Activated CD4-positive, alpha-beta memory T cell treated with anti-CD3 and anti-CD28 coated beads for 36 hours (primary cell): Measurements from ENCODE around the gene HMG20A. TPM values are rescaled to one million over a fixed set of nuclear protein-coding genes. Genes with fewer than 3 reads are reported as not detected.

Experiments
- CTCF ChIA-PET: fragments of 350-600 bp; sonication (Branson Sonifier 250); formaldehyde crosslinking; loops from one replicate; lab custom pipeline; 2021; ENCODE audit warnings: antibody characterized with exemption, inconsistent platforms; lab: Charles Lee
- POLR2A ChIA-PET: fragments of 350-600 bp; sonication (Branson Sonifier 250); formaldehyde crosslinking; loops from one replicate; lab custom pipeline; 2021; ENCODE audit warnings: antibody characterized with exemption; lab: Charles Lee
- DNase-seq: peaks from one replicate; pipeline ENCODE4 v3.0.0-alpha.2; 2020
- H3K27ac Mint-ChIP-seq: one replicate; pipeline ENCODE4 v1.8.0; 2021; ENCODE audit warnings: mixed read lengths
- H3K27me3 Mint-ChIP-seq: one replicate; pipeline ENCODE4 v1.8.0; 2021; ENCODE audit warnings: mixed read lengths
- H3K36me3 Mint-ChIP-seq: one replicate; pipeline ENCODE4 v1.8.0; 2021; ENCODE audit warnings: mixed read lengths
- H3K4me1 Mint-ChIP-seq: one replicate; pipeline ENCODE4 v1.8.0; 2021; ENCODE audit warnings: low read depth, mixed read lengths
- H3K4me3 Mint-ChIP-seq: one replicate; pipeline ENCODE4 v1.8.0; 2021; ENCODE audit warnings: mild to moderate bottlenecking, mixed read lengths
- H3K9me3 Mint-ChIP-seq: one replicate; pipeline ENCODE4 v1.8.0; 2021; ENCODE audit warnings: mixed read lengths
- intact Hi-C: fragments of 100-400 bp; cut with micrococcal nuclease; formaldehyde crosslinking; loops from one replicate; pipeline ENCODE4 v1.15.1; 2023
- total RNA-seq, 2 experiments: library from RNA; stranded (reverse); gene quantifications; one replicate each; pipeline ENCODE4 v1.2.3, GENCODE V29; 2021

Gene HMG20A
- total RNA-seq, 2 experiments from 2014 or later = 34.8 to 41.5 TPM

DNA sequence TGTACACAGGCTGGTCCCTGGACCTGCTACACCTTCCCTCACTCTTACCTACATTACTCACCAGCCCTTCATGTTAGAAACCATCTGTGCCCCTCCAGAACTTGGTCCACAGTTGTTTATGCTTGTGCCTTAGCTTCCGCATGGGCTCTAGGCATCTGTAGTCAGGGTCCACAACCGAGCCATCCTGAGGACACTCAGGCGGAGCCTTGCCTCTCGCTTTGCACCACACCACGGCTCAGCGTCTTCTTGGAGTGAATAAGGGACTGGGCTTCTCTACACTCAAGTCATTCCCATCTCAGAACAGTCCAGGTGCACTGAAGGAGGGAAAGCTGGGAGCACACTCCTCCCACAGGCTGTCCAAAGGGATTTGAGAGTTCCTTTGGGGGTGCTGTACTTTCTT lies 97.8 kb downstream of the HMG20A start:
- Mint-ChIP-seq H3K27me3 (no peaks in the 10 kb centered on the region), H3K9me3 (no peaks in the 10 kb centered on the region), H3K36me3 (no peaks in the 10 kb centered on the region), H3K4me1 (no peaks in the 10 kb centered on the region), H3K27ac (no peak overlapping the region), H3K4me3 (no peak overlapping the region)
- CTCF ChIA-PET = interaction anchor here (1.3 kb wide), 1 partner anchor 25 kb away, joined by 3 read pairs; no protein-coding TSS in a partner anchor
- no peak for DNase-seq
- POLR2A ChIA-PET = no interaction called here
- intact Hi-C loops = no loop called here

DNA sequence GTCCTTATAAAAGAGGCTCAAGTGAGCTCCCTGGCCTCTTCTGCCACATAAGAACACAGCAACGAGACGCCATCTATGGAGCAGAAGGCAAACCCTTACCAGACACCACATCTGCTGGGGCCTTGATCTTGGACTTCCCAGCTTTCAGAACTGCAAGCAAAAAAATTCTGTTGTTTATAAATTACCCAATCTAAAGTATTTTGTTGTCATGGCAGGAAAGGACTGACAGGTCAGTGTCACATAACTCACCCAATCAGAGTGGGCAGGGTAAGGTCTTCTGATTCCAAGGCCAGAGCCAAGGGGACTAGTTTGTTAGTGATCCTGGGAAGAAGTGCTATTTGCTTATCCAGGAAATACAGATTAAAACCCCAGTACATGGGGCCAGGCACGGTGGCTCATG lies 98.9 kb downstream of the HMG20A start:
- POLR2A ChIA-PET = no interaction called here
- no peaks in the 10 kb centered on the region for H3K4me1 Mint-ChIP-seq
- intact Hi-C loops = no loop called here
- no peak overlapping the region for H3K4me3 Mint-ChIP-seq
- no peaks in the 10 kb centered on the region for H3K36me3 Mint-ChIP-seq
- H3K27me3 Mint-ChIP-seq = no peaks in the 10 kb centered on the region
- no peaks in the 10 kb centered on the region for H3K9me3 Mint-ChIP-seq
- DNase-seq = no peak
- H3K27ac Mint-ChIP-seq = no peak overlapping the region
- CTCF ChIA-PET = no interaction called here

DNA sequence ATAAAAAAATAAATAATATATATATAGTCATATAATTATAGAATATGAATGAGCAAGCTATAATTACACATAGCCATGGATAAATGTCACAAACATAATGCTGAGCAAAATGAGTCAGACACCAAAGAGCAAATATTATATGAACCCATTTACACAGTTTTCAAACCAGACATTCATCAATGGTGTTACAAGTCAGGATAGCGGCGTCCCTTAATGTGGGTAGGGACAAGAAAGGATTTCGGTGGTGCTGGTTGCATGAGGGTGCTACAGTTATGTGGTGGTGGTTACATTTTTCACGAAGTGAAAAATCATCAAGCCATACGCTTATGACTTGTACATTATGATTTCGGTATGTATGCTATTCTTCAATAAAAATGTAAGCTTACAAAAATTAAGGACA lies 100.5 kb downstream of the HMG20A start:
- H3K36me3 Mint-ChIP-seq = no peaks in the 10 kb centered on the region
- no peaks in the 10 kb centered on the region for H3K27me3 Mint-ChIP-seq
- ChIA-PET POLR2A (no interaction called here), CTCF (no interaction called here)
- DNase-seq = no peak
- intact Hi-C loops = no loop called here
- no peaks in the 10 kb centered on the region for H3K4me1 Mint-ChIP-seq
- H3K4me3 Mint-ChIP-seq = no peak overlapping the region
- no peaks in the 10 kb centered on the region for H3K9me3 Mint-ChIP-seq
- no peak overlapping the region for H3K27ac Mint-ChIP-seq

DNA sequence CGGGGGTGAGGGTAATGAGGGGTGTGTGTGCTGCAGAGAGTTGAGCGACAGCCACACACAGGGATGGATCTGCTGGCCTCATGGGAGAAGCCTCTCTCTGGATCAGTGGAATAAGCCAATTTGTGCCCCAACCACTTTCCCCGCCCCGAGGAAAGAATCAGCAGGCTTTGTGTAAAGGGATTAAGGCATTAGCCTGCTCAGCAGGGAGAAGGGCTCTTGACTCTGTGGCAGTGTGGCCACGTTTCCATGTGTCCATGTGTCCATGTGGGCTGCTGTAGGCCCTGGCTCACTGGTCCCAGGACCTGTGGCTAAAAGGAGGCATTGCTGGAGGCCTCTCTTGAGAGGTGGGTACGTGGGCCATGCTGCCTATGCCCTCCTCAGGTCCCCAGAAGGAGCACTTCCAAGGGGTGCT lies 104.7 kb downstream of the HMG20A start:
- Mint-ChIP-seq H3K4me1 (no peaks in the 10 kb centered on the region), H3K9me3 (no peaks in the 10 kb centered on the region), H3K27me3 (no peaks in the 10 kb centered on the region), H3K4me3 (no peak overlapping the region), H3K27ac (no peak overlapping the region), H3K36me3 (no peaks in the 10 kb centered on the region)
- ChIA-PET POLR2A (no interaction called here), CTCF (no interaction called here)
- intact Hi-C loops = no loop called here
- no peak for DNase-seq

DNA sequence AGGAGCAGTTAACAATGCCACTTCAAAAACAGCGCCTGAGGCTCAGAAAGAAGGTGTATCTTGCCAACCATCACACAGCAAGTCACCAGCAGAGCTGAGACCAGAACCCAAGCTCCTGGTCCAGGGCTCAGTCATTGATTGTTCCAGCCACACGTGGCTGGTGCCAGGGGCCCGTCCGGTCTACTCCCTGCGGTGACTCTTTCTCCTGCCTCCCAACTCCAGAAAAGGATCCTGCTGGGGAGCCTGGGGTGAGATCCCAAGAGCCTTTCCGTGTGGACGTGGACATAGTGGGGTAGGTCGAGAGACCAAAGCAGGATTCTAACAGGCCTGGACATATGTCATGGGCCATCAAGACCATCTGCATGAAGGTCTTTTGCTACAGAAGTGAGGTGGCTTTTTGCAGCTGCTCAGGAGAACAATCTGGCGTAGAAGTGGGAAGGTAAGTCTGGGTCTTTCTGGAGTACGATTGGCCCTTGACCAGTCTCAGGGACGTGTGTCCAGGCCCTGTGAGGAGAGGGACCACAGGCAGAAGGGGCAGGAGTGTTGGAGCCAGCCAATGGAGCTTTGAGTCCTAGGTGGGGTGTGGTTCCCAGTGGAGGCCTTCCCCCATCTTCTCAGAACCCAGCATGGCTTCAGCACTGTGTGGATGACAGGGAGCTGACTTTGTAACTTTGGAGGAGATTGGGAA lies 105.4 kb downstream of the HMG20A start:
- Mint-ChIP-seq H3K4me1 (no peaks in the 10 kb centered on the region), H3K27me3 (no peaks in the 10 kb centered on the region), H3K27ac (no peak overlapping the region), H3K36me3 (no peaks in the 10 kb centered on the region), H3K9me3 (no peaks in the 10 kb centered on the region), H3K4me3 (no peak overlapping the region)
- POLR2A ChIA-PET = no interaction called here
- no peak for DNase-seq
- intact Hi-C loops = no loop called here
- CTCF ChIA-PET = interaction anchor here (2.2 kb wide), 1 partner anchor 17 kb away, joined by 9 read pairs; no protein-coding TSS in a partner anchor

DNA sequence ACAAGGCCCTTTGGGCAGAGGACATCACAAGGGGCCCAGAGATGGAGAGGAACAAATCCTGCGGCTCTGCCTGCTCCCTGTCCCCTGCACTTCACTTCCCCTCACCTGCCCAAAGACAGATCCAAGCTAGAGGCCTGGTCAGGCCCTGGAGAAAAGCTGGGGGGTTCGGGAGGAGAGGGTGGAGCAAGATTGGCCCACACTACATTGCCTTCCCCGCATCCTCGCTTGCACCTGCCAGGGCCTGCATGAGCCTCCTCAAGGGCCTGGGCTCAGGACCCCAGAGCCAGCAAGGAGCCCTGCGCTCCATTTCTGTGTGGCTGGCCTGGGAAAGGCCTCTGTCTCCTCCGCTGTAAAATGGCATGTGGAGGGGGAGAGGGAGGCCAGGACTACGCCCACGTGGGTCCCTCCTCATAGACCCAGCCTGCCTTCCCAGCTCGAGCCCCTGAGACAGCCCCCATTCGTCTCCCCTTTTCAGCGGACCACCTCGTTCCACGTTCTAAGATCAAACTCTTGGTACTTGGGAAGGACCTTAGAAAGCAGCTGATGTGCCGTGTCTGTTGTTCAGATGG lies 106.0 kb downstream of the HMG20A start:
- POLR2A ChIA-PET = no interaction called here
- no peak overlapping the region for H3K4me3 Mint-ChIP-seq
- intact Hi-C loops = no loop called here
- H3K4me1 Mint-ChIP-seq = no peaks in the 10 kb centered on the region
- H3K36me3 Mint-ChIP-seq = no peaks in the 10 kb centered on the region
- DNase-seq = no peak
- H3K9me3 Mint-ChIP-seq = no peaks in the 10 kb centered on the region
- H3K27me3 Mint-ChIP-seq = peaks cover 1% of the 10 kb centered on the region
- CTCF ChIA-PET = interaction anchor here (2.2 kb wide), 1 partner anchor 16 kb away, joined by 9 read pairs; no protein-coding TSS in a partner anchor
- H3K27ac Mint-ChIP-seq = no peak overlapping the region

DNA sequence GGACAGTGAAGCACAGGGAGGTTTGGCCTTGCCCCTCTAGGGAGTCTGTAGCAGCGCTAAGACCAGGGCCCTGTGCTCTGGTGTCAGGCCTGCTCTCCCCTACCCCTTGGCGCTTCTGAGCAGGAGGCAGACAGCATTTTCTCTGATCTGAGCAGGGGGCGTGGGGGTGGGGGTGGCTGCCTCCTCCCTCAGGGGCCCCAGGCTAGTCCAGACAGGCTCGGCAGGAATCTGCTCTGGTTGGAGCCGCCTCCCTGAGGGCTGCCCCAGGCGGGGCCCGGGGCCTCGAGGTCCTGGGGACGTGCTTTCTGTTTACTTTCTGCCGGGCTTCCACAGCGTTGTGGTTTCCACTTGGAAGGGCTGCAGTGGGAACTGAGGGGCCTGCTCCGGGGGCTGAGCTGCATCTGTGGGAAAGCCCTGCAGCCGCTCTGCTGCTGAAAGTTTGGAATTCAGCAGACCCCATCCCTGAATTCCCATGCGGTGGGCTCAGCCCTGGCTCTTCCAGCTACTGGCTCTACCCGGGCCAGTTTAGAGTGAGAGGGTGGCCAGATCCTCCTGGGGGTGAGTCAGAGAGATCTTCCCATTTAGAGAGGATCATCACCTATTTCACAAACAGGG lies 106.6 kb downstream of the HMG20A start:
- no peak for DNase-seq
- no peaks in the 10 kb centered on the region for H3K9me3 Mint-ChIP-seq
- H3K27me3 Mint-ChIP-seq = peaks cover 3% of the 10 kb centered on the region
- H3K27ac Mint-ChIP-seq = no peak overlapping the region
- CTCF ChIA-PET = interaction anchor here (2.2 kb wide), 1 partner anchor 16 kb away, joined by 9 read pairs; no protein-coding TSS in a partner anchor
- H3K4me3 Mint-ChIP-seq = no peak overlapping the region
- H3K4me1 Mint-ChIP-seq = no peaks in the 10 kb centered on the region
- no peaks in the 10 kb centered on the region for H3K36me3 Mint-ChIP-seq
- POLR2A ChIA-PET = no interaction called here
- intact Hi-C loops = no loop called here

DNA sequence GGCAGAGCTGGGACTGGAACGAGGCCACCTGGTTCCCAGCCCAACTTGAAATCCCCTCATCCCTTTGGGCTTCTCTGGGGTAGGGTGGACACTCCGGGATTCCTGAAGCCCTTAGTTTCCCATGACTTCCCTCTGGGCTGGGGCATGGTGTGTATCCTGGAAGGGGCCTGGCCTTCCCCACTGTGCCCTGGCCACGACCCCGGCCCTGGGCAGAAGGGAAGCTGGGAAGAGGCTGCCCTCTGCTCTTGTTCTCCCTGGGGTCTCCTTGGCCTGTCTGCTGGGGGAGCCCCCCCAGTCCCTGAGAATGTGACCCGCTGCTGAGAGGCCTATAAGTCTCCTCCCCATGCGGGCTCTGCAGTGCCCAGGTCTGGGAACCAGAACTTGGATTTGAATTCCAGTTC lies 107.1 kb downstream of the HMG20A start:
- CTCF ChIA-PET = interaction anchor here (2.2 kb wide), 1 partner anchor 15 kb away, joined by 9 read pairs; no protein-coding TSS in a partner anchor
- Mint-ChIP-seq H3K36me3 (no peaks in the 10 kb centered on the region), H3K27ac (no peak overlapping the region), H3K4me1 (no peaks in the 10 kb centered on the region), H3K9me3 (no peaks in the 10 kb centered on the region), H3K27me3 (peaks cover 3% of the 10 kb centered on the region), H3K4me3 (no peak overlapping the region)
- no peak for DNase-seq
- POLR2A ChIA-PET = no interaction called here
- intact Hi-C loops = no loop called here

DNA sequence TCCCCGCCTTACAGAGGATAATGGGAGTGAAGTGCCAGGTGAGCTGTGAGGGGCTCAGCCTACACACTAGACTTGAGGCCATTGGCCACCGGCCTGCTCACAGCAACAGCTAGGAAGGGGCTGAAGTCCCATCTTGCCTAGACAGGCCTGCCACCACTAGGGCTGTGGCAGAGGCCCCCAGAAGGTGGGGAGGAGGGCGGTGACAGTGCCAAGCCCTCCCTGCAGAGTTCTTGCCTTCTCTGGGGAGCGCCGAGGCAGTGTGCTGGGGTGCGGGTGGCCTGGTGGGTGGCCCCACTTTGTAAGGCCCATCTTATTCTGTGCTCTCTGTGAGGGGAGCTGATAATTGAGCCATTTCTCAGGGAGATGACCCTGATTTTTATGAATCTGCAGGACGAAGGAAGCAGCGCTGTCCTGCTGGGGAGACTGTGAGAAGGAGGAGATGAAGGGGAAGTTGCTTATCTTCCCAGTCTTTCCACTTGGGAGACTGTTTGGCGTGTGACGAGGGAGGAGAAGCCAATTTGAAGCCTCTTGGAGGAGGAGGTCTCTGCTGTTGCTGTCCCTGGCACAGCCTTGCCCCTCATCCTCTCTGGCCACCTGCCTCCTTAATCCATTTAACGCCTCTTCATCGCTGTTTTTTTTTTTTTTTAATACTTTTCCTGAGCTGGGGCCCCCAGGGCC lies 107.7 kb downstream of the HMG20A start:
- intact Hi-C loops = no loop called here
- Mint-ChIP-seq H3K4me1 (no peaks in the 10 kb centered on the region), H3K36me3 (no peaks in the 10 kb centered on the region), H3K9me3 (no peaks in the 10 kb centered on the region), H3K27ac (no peak overlapping the region), H3K27me3 (peaks cover 3% of the 10 kb centered on the region), H3K4me3 (no peak overlapping the region)
- CTCF ChIA-PET = interaction anchor here (0.8 kb wide), 1 partner anchor 409 kb away, joined by 4 read pairs; no protein-coding TSS in a partner anchor
- no peak for DNase-seq
- POLR2A ChIA-PET = no interaction called here

DNA sequence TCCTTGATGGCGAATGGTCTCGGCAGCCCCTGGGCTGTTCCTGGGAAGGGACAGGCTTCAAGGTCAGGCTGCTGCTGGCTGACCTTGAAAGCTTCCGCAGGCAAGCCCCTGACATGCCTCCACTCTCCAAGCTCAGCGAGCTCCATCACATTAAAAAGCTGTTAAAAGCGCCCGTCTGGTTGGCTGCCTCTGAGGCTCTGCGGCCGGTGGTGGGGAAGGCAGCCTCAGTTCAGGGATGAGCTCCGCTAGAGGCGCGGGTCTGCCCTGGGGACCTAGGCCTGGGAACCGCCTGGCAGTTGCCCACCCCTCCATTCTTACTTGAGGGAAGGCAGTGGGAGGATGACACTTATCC lies 108.3 kb downstream of the HMG20A start:
- intact Hi-C loops = no loop called here
- Mint-ChIP-seq H3K36me3 (no peaks in the 10 kb centered on the region), H3K9me3 (no peaks in the 10 kb centered on the region), H3K27ac (no peak overlapping the region), H3K27me3 (peaks cover 3% of the 10 kb centered on the region), H3K4me3 (no peak overlapping the region), H3K4me1 (no peaks in the 10 kb centered on the region)
- DNase-seq = no peak
- CTCF ChIA-PET = interaction anchor here (0.8 kb wide), 1 partner anchor 410 kb away, joined by 4 read pairs; no protein-coding TSS in a partner anchor
- POLR2A ChIA-PET = no interaction called here

DNA sequence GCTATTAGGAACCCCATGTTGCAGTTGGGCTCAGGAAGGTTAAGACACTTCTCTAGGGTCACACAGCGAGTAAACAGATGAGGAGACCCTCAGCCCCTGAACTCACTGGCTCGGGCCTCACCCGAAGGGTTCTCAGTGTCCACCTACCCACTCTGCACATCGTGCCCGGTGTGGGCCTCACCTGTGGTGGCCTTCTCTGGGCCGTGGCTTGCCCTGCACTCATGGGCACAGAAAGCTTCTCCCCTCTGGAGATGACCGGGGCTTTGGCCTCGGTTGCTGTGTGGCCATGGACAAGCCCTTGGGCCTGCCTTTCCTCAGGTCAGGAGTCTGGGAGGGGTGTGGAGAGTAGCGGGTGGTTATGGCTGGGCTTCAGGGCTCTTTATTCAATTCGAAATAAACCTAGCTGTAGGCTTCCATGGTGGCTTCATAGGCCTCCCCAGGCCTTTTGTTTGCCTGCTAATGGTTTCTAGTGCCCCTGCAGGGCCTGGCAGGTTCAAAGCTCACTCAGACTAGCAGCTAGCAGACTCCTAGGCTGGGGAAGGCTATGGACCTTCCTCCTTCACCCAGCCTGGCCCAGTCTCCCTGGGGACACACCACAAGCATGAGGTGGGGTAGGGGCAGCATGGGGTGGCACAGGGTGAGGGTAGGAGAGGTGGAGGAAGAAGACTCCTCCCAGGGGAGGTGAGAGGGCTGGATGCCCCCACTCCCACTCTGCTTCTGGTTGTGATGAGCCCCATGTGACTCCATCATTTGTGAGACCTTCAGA lies 108.9 kb downstream of the HMG20A start:
- DNase-seq = no peak
- CTCF ChIA-PET = interaction anchor here (0.8 kb wide), 1 partner anchor 411 kb away, joined by 4 read pairs; no protein-coding TSS in a partner anchor
- H3K4me1 Mint-ChIP-seq = no peaks in the 10 kb centered on the region
- intact Hi-C loops = no loop called here
- H3K27ac Mint-ChIP-seq = no peak overlapping the region
- no peaks in the 10 kb centered on the region for H3K36me3 Mint-ChIP-seq
- H3K9me3 Mint-ChIP-seq = no peaks in the 10 kb centered on the region
- POLR2A ChIA-PET = no interaction called here
- H3K4me3 Mint-ChIP-seq = no peak overlapping the region
- peaks cover 5% of the 10 kb centered on the region for H3K27me3 Mint-ChIP-seq
